ENCODE results near the gene CEP63. TPM values are rescaled to one million over a fixed set of nuclear protein-coding genes. Genes with fewer than 3 reads are reported as not detected.

Gene CEP63
- total RNA-seq, 1 donor from 2014 or later: 60.5 TPM

DNA sequence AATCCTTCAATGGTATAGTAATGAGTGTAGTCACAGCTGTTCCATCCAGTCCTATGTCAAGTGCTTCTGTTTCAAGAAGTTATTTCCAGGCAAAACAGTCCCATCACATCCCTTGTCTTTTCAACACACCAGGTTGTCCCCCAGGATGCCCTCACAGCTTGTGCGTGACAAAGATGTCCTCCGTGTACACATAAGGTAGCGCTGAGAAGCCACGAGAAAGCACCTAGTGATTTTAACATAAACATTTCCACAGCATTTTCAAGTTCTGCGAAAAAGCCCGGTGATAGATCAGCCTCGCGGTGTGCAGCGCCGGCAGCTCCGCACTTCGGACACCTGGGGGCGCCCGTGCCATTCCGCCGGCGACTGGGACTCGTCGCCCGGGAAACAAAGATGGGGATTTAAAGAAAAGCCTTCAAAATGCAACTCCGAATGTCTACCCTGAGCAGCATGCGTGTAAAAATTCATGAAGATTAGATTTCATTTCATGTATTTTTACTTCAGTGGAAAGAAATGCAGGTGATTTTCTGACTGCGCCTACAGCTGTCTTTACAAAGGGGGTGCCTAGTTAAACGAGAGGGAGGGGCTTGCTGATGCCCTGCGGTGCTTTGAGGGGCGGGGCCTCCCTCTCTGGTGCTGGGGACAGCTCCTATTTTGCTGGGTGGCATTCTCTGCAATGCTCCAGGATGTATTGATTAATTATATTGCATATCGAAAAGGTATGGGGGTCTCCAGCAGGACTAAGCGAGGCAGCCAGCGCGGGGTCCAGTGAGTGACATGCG, 115.0 kb downstream of the CEP63 start:
- H3K4me3 ChIP-seq (ENCODE audit: low read length in 3 of 3): no peak overlapping the region
- no peaks in the 10 kb centered on the region for H3K27me3 ChIP-seq (ENCODE audit: control insufficient read depth in 3 of 3, insufficient read depth in 3 of 3, low read length in 3 of 3)
- peaks cover 6 to 25% (median 25%) of the 10 kb centered on the region in 3 donors for H3K36me3 ChIP-seq (ENCODE audit: control insufficient read depth in 3 of 3, insufficient read depth in 3 of 3, low read length in 3 of 3)
- no peak overlapping the region for H3K27ac ChIP-seq (ENCODE audit: low read depth, low read length)
- H3K9me3 ChIP-seq (ENCODE audit: control insufficient read depth in 3 of 3, low read length in 3 of 3): no peaks in the 10 kb centered on the region
- peak overlapping the region in 1 of 3 donors; percentile 14 for H3K9ac ChIP-seq (ENCODE audit: low read depth in 1 of 3, low read length in 3 of 3)
- H3K4me1 ChIP-seq (ENCODE audit: control insufficient read depth in 3 of 3, insufficient read depth in 3 of 3, low read length in 3 of 3): peaks cover 4 to 8% (median 6%) of the 10 kb centered on the region in 3 donors

DNA sequence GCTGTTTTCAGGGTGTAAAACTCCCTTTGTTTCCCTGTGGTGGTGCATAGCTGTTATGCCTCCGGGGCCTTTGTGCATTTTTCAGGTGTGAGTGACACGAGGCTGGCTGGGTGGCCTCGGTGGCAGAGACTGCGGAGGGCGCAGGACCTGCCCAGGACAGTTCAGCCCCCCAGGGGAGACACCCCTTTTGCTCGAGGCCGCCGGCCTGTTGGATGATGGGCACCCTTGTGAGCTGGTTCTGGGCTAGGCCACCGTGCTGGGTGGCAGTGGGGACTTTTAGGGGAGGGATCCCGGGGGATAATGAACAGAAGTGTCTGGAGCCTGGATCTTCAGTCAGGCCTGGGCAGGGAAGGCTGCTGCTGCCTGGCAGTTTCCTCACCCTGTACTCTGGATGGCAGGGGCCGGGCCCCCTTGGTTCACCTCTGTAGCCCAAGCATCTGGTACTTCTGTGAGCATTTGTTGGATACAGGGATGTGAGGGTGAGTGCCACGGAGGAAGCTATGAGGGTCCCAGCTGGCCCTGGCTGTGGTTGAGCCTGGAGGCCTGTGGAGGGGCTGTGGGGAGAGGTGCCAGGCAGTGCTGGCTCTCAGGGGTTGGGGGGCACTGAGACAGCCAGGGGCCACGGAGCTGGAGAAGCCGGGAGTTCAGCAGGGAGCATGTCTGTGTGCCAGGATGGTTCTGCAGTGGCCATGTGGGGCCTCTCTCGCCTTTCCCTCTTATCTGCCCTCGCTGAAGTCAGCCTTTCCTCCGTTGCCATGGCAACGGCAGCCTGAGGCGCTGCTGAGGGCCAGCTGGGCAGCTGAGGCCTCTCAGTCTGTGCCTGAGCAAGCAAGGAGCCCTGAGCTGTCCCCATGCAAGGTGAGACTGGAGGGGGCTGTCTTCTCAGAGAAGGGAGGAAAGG, 115.9 kb downstream of the CEP63 start:
- Histone ChIP-seq H3K27me3 (ENCODE audit: control insufficient read depth in 3 of 3, insufficient read depth in 3 of 3, low read length in 3 of 3) (no peaks in the 10 kb centered on the region), H3K9me3 (ENCODE audit: control insufficient read depth in 3 of 3, low read length in 3 of 3) (no peaks in the 10 kb centered on the region), H3K36me3 (ENCODE audit: control insufficient read depth in 3 of 3, insufficient read depth in 3 of 3, low read length in 3 of 3) (peaks cover 6 to 27% (median 25%) of the 10 kb centered on the region in 3 donors), H3K4me3 (ENCODE audit: low read length in 3 of 3) (no peak overlapping the region), H3K4me1 (ENCODE audit: control insufficient read depth in 3 of 3, insufficient read depth in 3 of 3, low read length in 3 of 3) (peaks cover 4 to 13% (median 6%) of the 10 kb centered on the region in 3 donors), H3K27ac (ENCODE audit: low read depth, low read length) (no peak overlapping the region), H3K9ac (ENCODE audit: low read depth in 1 of 3, low read length in 3 of 3) (no peak overlapping the region)

DNA sequence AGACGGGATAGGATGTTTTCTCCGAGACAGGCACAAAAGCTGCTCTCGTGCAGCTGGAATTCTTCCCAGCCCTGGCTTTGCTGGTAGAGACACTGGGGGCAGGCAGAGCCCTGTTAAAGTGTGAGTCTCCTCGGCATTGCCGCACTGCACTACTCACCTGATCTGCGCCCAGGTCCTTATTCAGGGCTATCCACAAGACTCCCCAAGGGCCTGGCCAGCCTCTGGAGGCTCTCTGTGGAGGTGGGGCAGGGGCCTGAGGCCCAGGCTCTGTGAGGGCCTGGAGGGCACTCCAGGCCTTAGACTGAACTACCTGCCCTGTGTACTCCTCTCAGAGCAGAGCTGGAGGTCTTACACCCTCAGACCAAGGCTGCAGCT, 116.6 kb downstream of the CEP63 start:
- H3K27ac ChIP-seq (ENCODE audit: low read depth, low read length): no peak overlapping the region
- peaks cover 7 to 20% (median 13%) of the 10 kb centered on the region in 3 donors for H3K4me1 ChIP-seq (ENCODE audit: control insufficient read depth in 3 of 3, insufficient read depth in 3 of 3, low read length in 3 of 3)
- no peak overlapping the region for H3K9ac ChIP-seq (ENCODE audit: low read depth in 1 of 3, low read length in 3 of 3)
- no peak overlapping the region for H3K4me3 ChIP-seq (ENCODE audit: low read length in 3 of 3)
- H3K27me3 ChIP-seq (ENCODE audit: control insufficient read depth in 3 of 3, insufficient read depth in 3 of 3, low read length in 3 of 3): no peaks in the 10 kb centered on the region
- peaks cover 6 to 30% (median 28%) of the 10 kb centered on the region in 3 donors for H3K36me3 ChIP-seq (ENCODE audit: control insufficient read depth in 3 of 3, insufficient read depth in 3 of 3, low read length in 3 of 3)
- H3K9me3 ChIP-seq (ENCODE audit: control insufficient read depth in 3 of 3, low read length in 3 of 3): no peaks in the 10 kb centered on the region

DNA sequence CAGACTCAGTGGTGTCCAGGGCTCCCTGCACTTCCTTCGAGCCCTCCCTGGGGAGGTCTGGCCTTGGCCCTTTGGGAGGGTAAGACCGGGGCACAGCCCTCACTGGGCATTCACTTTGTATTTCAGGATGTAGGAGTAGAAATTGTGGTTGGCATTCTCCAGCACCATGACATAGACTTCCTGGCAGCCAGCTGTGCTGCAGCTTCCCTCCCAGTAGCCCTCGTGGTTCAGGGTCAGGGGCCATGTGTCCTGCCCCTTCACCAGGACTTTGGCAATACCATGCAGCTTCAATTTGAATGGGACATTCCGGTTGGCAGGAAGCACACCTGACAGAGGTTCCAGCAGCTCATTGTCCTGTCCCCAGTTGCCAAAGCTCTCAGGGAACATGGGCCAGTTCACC, 117.6 kb downstream of the CEP63 start:
- Histone ChIP-seq H3K27me3 (ENCODE audit: control insufficient read depth in 3 of 3, insufficient read depth in 3 of 3, low read length in 3 of 3) (no peaks in the 10 kb centered on the region), H3K27ac (ENCODE audit: low read depth, low read length) (no peak overlapping the region), H3K4me3 (ENCODE audit: low read length in 3 of 3) (no peak overlapping the region), H3K9me3 (ENCODE audit: control insufficient read depth in 3 of 3, low read length in 3 of 3) (no peaks in the 10 kb centered on the region), H3K36me3 (ENCODE audit: control insufficient read depth in 3 of 3, insufficient read depth in 3 of 3, low read length in 3 of 3) (peaks cover 9 to 39% (median 39%) of the 10 kb centered on the region in 3 donors), H3K9ac (ENCODE audit: low read depth in 1 of 3, low read length in 3 of 3) (no peak overlapping the region), H3K4me1 (ENCODE audit: control insufficient read depth in 3 of 3, insufficient read depth in 3 of 3, low read length in 3 of 3) (peaks cover 18 to 25% (median 20%) of the 10 kb centered on the region in 3 donors)

- Histone ChIP-seq H3K9ac (ENCODE audit: low read depth in 1 of 3, low read length in 3 of 3) (no peak overlapping the region), H3K4me3 (ENCODE audit: low read length in 3 of 3) (no peak overlapping the region), H3K9me3 (ENCODE audit: control insufficient read depth in 3 of 3, low read length in 3 of 3) (no peaks in the 10 kb centered on the region), H3K36me3 (ENCODE audit: control insufficient read depth in 3 of 3, insufficient read depth in 3 of 3, low read length in 3 of 3) (peaks cover 12 to 43% (median 41%) of the 10 kb centered on the region in 3 donors), H3K4me1 (ENCODE audit: control insufficient read depth in 3 of 3, insufficient read depth in 3 of 3, low read length in 3 of 3) (peaks cover 19 to 25% (median 20%) of the 10 kb centered on the region in 3 donors), H3K27me3 (ENCODE audit: control insufficient read depth in 3 of 3, insufficient read depth in 3 of 3, low read length in 3 of 3) (no peaks in the 10 kb centered on the region), H3K27ac (ENCODE audit: low read depth, low read length) (no peak overlapping the region)
These were observed 118.1 kb downstream of the CEP63 start for GRCh38 chr3:134603956-134604355.

- no peaks in the 10 kb centered on the region for H3K9me3 ChIP-seq (ENCODE audit: control insufficient read depth in 3 of 3, low read length in 3 of 3)
- H3K9ac ChIP-seq (ENCODE audit: low read depth in 1 of 3, low read length in 3 of 3): no peak overlapping the region
- H3K27ac ChIP-seq (ENCODE audit: low read depth, low read length): no peak overlapping the region
- peaks cover 23 to 33% (median 29%) of the 10 kb centered on the region in 3 donors for H3K4me1 ChIP-seq (ENCODE audit: control insufficient read depth in 3 of 3, insufficient read depth in 3 of 3, low read length in 3 of 3)
- no peaks in the 10 kb centered on the region for H3K27me3 ChIP-seq (ENCODE audit: control insufficient read depth in 3 of 3, insufficient read depth in 3 of 3, low read length in 3 of 3)
- peaks cover 13 to 57% (median 54%) of the 10 kb centered on the region in 3 donors for H3K36me3 ChIP-seq (ENCODE audit: control insufficient read depth in 3 of 3, insufficient read depth in 3 of 3, low read length in 3 of 3)
- no peak overlapping the region for H3K4me3 ChIP-seq (ENCODE audit: low read length in 3 of 3)
These were observed 119.7 kb downstream of the CEP63 start for GRCh38 chr3:134605556-134605955.

DNA sequence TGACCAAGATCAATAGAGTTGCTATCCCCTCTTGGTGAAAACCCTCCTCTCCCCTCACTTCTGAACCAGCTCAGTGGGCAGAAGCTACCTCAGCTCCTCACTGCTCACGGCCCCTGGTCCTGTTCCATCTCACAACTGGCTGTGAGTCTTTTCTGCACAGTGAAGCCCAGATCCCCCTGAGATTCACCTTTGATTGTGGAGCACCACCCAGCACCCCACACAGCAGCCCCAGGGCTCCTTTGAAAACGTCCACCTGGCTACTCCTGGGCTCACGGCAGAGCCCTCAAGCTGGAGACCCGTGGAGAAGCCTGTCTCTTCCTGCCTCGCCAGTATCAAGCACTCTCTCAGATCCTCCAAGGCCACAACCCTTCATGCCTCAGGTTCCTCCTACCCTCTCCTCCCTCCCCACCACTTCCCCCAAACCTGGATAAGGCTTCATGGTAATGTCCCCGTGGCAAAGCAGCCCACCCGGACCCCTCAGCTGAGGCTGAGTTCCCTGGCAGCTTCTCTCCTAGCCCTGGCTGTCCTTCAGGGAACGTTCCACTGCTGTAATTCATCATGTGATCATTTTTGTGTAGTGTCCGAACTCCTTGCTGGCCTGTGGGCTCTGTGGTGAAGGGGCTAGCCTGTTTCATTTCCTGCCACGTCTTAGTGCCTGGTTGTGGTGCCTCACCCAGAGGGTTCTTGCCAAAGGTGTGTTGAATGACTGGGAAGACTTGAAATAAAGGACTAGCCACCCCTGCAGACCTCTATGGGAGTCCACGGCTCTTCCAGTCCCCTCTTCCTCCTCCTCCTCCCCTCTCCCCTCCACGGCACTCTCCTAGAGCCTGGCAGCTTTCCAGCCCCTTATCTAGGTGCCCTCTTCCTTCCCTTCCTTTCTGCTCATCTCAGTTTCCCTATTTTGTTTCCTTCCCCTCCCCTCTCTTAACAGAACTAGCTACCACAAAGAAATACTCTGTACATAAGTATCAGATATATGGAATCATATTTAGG, 120.5 kb downstream of the CEP63 start:
- no peak overlapping the region for H3K4me3 ChIP-seq (ENCODE audit: low read length in 3 of 3)
- no peaks in the 10 kb centered on the region for H3K9me3 ChIP-seq (ENCODE audit: control insufficient read depth in 3 of 3, low read length in 3 of 3)
- peaks cover 25 to 35% (median 33%) of the 10 kb centered on the region in 3 donors for H3K4me1 ChIP-seq (ENCODE audit: control insufficient read depth in 3 of 3, insufficient read depth in 3 of 3, low read length in 3 of 3)
- H3K9ac ChIP-seq (ENCODE audit: low read depth in 1 of 3, low read length in 3 of 3): no peak overlapping the region
- H3K27me3 ChIP-seq (ENCODE audit: control insufficient read depth in 3 of 3, insufficient read depth in 3 of 3, low read length in 3 of 3): no peaks in the 10 kb centered on the region
- no peak overlapping the region for H3K27ac ChIP-seq (ENCODE audit: low read depth, low read length)
- peaks cover 13 to 65% (median 55%) of the 10 kb centered on the region in 3 donors for H3K36me3 ChIP-seq (ENCODE audit: control insufficient read depth in 3 of 3, insufficient read depth in 3 of 3, low read length in 3 of 3)

DNA sequence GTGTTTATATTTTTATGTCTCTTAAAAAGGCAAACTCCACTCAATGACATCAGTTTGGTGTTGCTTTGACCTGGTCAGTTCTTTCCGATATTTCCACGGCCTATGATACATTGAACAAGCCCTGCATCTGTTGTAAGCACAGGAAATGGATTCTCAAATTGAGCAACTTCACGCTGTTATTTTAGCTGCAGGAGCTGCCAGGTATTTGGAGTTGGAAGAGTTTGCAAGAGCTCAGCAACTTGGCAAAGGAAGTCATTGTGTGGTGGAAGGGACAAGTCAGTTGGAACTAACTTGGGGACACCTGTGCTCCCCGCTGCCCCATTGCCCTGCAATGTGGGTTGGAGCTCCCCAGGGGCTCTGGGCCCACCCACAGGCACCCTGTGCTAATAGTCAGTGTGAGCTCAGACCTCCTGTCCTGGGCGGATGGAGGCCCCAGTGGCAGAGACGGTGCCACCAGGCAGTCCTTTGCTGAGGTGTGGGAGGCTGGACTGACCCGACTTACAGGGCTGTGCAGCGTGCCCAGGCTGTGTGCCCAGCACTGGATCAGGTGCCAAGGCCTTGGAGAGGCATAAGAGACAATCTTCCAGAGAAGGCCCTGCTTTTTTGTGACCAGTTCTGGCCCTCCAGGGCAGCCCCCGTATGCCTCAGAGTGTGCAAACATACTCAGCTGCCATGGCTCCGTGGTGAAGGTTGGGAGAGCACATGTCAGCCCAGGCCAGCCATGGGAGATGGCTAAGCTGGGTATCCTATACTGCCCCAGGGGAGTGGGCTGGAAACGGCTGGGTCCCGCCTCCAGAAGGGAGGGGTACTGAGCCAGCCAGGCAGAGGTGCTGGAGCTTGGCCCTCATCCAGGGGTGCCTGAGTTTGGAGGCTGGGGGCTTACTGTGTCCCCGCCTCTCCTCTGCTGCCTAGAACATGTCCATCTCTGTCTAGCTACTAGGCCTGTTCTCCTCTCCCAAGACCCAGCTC, 121.5 kb downstream of the CEP63 start:
- peak overlapping the region in 1 of 3 donors; percentile 46 for H3K9ac ChIP-seq (ENCODE audit: low read depth in 1 of 3, low read length in 3 of 3)
- peaks cover 33 to 44% (median 43%) of the 10 kb centered on the region in 3 donors for H3K4me1 ChIP-seq (ENCODE audit: control insufficient read depth in 3 of 3, insufficient read depth in 3 of 3, low read length in 3 of 3)
- H3K27me3 ChIP-seq (ENCODE audit: control insufficient read depth in 3 of 3, insufficient read depth in 3 of 3, low read length in 3 of 3): no peaks in the 10 kb centered on the region
- H3K36me3 ChIP-seq (ENCODE audit: control insufficient read depth in 3 of 3, insufficient read depth in 3 of 3, low read length in 3 of 3): peaks cover 13 to 74% (median 55%) of the 10 kb centered on the region in 3 donors
- no peaks in the 10 kb centered on the region for H3K9me3 ChIP-seq (ENCODE audit: control insufficient read depth in 3 of 3, low read length in 3 of 3)
- H3K4me3 ChIP-seq (ENCODE audit: low read length in 3 of 3): no peak overlapping the region
- H3K27ac ChIP-seq (ENCODE audit: low read depth, low read length): no peak overlapping the region
